HG02884 (cell line): Measurements from ENCODE around the gene INPP5K.

ENCODE experiments used
- ATAC-seq: cut with Tn5 transposase; IDR thresholded peaks from one replicate; pipeline ENCODE4 v1.9.1; 2021; ENCODE audit warnings: mild to moderate bottlenecking, moderate library complexity; ENCODE audit not compliant: unreplicated experiment

Gene INPP5K

GRCh38 chr17:1486802-1487695, 29.4 kb downstream of the INPP5K start:
- ATAC-seq = no peak

GRCh38 chr17:1485423-1486376, 30.7 kb downstream of the INPP5K start:
- no peak for ATAC-seq

- ATAC-seq = no peak
These were observed 31.6 kb downstream of the INPP5K start for GRCh38 chr17:1484676-1485422.

GRCh38 chr17:1484060-1484535, 32.3 kb downstream of the INPP5K start:
- no peak for ATAC-seq

- ATAC-seq = no peak
These were observed 33.7 kb downstream of the INPP5K start for GRCh38 chr17:1482680-1483079.

- no peak for ATAC-seq
These were observed 34.7 kb downstream of the INPP5K start for GRCh38 chr17:1481736-1482135.

- ATAC-seq = no peak
These were observed 35.5 kb downstream of the INPP5K start for GRCh38 chr17:1480747-1481465.

- no peak for ATAC-seq
These were observed 38.0 kb downstream of the INPP5K start for GRCh38 chr17:1478418-1478817.

- ATAC-seq = no peak
These were observed 41.0 kb downstream of the INPP5K start for GRCh38 chr17:1475321-1475854.

- ATAC-seq = no peak
These were observed 41.8 kb downstream of the INPP5K start for GRCh38 chr17:1474402-1475189.

GRCh38 chr17:1473841-1474240, 42.6 kb downstream of the INPP5K start:
- ATAC-seq = no peak

GRCh38 chr17:1473170-1473569, 43.2 kb downstream of the INPP5K start:
- no peak for ATAC-seq

GRCh38 chr17:1471911-1472821, 44.2 kb downstream of the INPP5K start:
- ATAC-seq = no peak

- no peak for ATAC-seq
These were observed 44.9 kb downstream of the INPP5K start for GRCh38 chr17:1471490-1471889.

GRCh38 chr17:1470755-1471462, 45.5 kb downstream of the INPP5K start:
- ATAC-seq = no peak

GRCh38 chr17:1470071-1470754, 46.2 kb downstream of the INPP5K start:
- ATAC-seq = no peak
